ENCODE measurements around the gene MLNR.

DNA sequence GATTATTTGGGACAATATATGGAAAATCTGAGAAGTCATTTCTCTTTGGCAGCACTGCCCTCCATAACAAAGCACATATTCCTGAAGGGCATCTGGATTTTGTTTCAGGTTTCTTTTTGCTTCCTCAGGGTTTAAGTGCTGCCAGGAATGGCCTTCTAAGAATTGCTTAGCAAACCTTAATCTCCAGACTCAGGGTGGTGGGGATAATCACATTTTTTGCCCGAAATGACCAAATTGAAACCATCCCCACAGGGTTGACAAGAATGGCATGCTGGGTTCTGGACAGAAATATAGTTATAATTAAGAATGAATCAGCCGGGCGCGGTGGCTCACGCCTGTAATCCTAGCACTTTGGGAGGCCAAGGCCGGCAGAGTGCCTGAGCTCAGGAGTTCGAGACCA lies 21.2 kb downstream of the MLNR start:
- TF ChIP-seq, protein P1, sequence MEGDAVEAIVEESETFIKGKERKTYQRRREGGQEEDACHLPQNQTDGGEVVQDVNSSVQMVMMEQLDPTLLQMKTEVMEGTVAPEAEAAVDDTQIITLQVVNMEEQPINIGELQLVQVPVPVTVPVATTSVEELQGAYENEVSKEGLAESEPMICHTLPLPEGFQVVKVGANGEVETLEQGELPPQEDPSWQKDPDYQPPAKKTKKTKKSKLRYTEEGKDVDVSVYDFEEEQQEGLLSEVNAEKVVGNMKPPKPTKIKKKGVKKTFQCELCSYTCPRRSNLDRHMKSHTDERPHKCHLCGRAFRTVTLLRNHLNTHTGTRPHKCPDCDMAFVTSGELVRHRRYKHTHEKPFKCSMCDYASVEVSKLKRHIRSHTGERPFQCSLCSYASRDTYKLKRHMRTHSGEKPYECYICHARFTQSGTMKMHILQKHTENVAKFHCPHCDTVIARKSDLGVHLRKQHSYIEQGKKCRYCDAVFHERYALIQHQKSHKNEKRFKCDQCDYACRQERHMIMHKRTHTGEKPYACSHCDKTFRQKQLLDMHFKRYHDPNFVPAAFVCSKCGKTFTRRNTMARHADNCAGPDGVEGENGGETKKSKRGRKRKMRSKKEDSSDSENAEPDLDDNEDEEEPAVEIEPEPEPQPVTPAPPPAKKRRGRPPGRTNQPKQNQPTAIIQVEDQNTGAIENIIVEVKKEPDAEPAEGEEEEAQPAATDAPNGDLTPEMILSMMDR (conservative IDR thresholded peaks at IDR 0.05): no peak
- no peak for TF ChIP-seq ZFX (IDR thresholded peaks at IDR 0.05)
